HG02938 (cell line): Measurements from ENCODE around the gene RNF25.
"Not testable (repeated sequence)": the region's sequence is repeated elsewhere in the genome, so short reads cannot be mapped to it uniquely, and the experiment has no call there.

Experiments
- ATAC-seq: cut with Tn5 transposase; IDR thresholded peaks from one replicate; pipeline ENCODE4 v1.9.1; 2021; ENCODE audit warnings: mild to moderate bottlenecking, moderate library complexity; ENCODE audit not compliant: unreplicated experiment

RNF25 gene

GRCh38 chr2:218687400-218688060 lies 15.7 kb upstream of the RNF25 start:
- not testable (repeated sequence) for ATAC-seq

DNA sequence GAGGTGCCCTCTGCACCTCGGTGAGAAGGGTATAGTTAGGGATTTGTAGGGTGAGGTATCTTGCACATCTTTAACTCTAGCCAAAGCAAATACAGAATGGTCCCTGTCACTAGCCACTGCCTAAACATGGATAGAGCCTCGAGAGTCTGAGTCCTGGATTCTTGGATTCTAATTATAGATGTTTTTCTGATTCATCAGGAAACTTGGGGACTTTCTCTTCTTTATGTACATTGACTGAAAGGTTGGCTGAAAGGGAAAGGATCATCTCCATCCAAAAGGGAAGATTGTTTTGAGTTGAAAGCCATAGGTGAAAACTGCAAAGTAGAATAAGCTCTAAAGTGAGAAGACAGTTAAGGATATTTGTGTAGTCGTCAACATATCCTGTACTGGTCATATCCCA lies 8.3 kb upstream of the RNF25 start:
- no peak for ATAC-seq

DNA sequence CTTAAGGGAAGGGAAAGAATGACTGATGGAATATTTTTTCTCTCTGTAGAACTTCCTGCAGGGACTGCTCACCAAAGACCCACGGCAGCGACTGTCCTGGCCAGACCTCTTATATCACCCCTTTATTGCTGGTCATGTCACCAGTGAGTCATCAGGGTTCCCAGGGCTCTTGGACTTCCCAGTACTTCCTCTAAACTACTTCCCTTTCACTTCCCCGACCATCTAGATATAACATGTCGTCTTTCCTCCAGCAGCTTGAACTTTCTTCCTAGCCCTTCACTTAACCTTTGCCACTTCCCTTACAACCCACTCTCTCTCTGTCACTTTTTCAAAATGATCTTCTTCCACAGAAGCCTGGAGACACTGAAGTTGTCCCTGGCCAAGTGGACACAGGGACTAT lies 7.3 kb upstream of the RNF25 start:
- ATAC-seq, result no peak

DNA sequence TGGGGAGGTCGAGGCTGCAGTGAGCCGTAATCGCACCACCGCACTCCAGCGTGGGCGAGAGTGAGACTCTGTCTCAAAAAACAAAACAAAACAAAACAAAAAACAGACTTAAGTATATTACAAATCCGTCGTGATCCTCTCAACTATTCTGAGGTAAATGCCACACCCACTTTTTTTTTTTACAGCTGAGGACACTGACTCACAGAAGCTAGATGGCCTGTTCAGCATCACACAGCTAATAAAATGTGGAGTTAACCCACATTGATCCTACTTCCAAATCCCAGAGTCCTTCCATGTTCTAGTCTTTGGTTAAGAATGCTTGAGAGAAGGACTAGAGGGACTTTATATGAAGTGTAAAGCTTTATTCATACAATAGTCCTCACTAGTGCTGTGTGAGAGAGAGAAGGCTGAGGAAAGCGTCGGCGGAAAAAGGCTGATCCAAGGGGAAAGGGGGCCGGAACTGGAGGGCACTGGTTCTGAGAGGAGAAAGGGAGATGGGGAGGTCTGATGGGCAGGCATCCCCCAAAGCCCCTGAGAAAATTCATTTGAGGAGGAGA lies 627 bp downstream of the RNF25 start:
- ATAC-seq, result no peak

- ATAC-seq, result no peak
Measured at GRCh38 chr2:218664653-218665052, 7.1 kb downstream of the RNF25 start.

DNA sequence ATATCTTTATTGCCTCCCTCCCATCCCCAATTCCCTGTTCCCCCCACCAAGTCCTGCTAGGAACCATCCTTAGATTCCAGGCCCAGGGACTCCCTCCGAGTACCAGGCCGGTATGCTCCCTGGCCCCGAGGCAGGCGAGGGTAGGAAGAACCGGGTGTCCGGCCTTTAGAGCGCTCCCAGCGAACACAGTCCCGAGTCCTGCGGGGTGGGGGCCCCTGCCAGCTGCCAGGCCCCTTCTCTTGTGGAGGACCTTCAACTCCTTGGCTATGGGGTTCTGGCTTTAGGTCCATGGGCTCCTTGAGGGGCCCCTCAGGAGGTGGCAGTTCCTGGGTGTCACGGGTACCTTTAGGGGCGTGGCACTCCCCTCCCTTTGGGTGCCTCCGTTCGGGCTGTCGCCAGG lies 7.9 kb downstream of the RNF25 start:
- no peak for ATAC-seq

GRCh38 chr2:218662827-218663226 lies 9.0 kb downstream of the RNF25 start:
- no peak for ATAC-seq

DNA sequence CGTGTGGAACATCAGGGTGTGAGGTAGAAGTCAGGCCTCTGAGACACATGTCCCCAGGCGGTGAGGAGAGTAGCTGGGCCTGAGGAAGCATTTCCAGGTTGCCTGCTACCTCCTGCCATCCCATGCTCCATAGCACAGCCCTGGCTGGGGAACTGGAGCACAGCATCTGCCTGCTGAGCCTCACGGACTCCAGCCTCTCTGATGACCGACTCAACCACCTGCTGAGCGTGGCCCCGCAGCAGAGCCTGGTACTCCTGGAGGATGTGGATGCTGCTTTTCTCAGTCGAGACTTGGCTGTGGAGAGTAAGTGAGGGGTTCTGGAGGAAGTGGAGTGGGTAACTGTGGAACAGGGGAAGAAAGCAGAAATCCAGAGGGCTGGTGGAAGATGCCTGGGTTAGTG lies 9.4 kb downstream of the RNF25 start:
- no peak for ATAC-seq

DNA sequence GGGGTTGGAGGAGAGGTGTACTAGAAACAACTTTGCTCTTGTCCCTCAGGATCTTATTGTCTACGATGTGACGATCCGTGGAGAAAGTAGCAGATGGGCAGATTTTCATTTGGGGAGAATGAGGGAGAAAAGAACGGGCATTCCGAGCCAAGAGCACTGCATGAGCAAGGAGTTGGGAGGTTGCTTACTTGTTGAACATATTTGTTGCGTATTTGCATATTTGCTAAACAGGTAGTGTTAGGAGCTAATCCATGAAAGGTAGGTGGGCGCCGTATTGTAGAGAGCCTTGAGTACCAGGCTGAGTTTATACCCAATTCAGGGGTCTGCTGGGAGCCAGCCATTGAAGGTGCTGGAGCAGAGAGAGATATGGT lies 11.8 kb downstream of the RNF25 start:
- ATAC-seq, result no peak

- ATAC-seq, result peak; percentile 92
Measured at GRCh38 chr2:218659258-218659987, 12.4 kb downstream of the RNF25 start, which contains the start of the genes BCS1L and ZNF142. TSS of gene BCS1L (plus strand) at chr2:218659683. CDS start at chr2:218660988, 1,305 bp downstream. TSS of gene ZNF142 (minus strand) at chr2:218659623. CDS start at chr2:218656429, 3,194 bp downstream.

DNA sequence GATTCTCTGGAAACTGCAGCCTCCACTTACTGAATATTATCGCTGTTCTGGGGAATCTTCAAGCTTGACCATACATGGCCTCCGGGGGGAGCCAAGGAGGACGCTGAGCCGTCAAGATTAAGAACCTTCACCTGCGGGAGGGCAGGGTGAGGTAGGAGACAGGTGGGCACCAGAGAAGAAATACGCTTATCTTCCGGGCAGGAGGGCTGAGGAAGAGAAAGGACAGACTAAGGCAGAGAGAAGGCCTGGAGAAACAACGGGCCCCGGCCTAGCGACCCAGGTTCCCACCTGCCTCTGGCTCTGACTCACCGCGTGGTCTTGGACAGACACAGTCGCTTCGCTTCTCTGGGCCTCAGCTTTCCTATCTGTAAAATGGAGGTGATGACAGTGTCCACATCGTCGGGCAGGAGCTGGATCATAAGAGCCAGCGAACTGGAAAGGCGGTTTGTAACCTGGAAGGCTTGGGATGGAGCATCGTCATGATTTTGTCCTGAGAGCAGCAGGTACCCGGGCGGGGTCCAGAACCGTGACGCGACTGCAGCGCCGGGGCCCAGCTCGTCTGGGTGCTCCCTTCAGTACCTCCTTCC lies 13.0 kb downstream of the RNF25 start:
- ATAC-seq, result peak; percentile 48

DNA sequence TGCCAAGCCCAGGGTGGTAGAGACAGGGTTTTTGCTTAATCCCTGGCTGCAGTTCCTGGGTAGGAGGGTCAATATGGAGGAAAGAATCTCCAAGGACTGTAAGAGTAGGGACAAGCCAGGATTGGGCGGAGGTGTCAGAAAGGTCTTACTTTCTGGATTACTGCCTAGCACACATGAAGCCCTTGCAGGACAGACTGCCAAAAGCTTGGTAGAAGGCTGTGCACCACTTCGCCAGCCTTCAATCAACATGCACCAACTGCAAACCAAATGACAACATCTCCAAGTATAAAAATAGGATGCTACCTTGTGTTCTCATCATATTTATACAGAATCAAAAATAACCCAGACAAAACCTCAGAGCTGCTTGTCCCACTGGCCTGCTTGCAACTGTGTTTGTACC lies 16.1 kb downstream of the RNF25 start:
- no peak for ATAC-seq

DNA sequence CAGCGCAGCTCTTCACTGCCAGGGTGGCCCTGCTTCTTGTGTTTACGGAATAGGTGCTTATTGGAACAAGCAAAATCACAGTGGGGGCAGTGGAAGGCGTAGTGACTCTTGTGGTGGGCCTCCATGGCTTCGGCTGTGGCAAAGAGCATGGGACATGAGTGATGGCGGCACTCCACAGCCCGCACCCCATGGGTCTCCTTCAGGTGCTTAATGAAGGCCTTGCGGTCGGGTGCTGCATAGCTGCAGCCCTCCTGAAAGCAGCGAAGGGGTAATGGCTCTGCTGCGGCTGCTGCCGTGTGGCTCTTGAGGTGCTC lies 23.1 kb downstream of the RNF25 start:
- no peak for ATAC-seq

- no peak for ATAC-seq
Measured at GRCh38 chr2:218648088-218648786, 23.6 kb downstream of the RNF25 start.

GRCh38 chr2:218645126-218645525 lies 26.7 kb downstream of the RNF25 start:
- ATAC-seq, result peak; percentile 45

DNA sequence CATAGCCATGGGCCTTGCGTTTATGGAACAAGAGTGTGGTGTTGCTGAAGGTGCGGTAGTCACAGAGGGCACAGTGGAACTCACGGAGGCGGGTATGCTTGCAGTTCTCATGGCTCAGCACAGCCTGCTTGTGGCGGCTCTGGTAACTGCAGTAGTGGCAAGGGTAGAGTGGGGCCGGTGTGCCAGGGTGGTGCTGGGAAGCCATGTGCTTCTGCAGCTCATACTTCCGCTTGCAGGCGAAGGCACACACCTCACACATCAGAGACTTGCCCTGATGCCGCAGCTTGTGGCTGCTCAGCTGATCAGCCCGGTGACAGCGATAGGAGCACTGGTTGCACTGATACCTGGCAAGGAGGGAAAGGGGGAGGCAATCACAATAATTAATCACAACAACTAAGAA lies 27.1 kb downstream of the RNF25 start:
- peak; percentile 7 for ATAC-seq

DNA sequence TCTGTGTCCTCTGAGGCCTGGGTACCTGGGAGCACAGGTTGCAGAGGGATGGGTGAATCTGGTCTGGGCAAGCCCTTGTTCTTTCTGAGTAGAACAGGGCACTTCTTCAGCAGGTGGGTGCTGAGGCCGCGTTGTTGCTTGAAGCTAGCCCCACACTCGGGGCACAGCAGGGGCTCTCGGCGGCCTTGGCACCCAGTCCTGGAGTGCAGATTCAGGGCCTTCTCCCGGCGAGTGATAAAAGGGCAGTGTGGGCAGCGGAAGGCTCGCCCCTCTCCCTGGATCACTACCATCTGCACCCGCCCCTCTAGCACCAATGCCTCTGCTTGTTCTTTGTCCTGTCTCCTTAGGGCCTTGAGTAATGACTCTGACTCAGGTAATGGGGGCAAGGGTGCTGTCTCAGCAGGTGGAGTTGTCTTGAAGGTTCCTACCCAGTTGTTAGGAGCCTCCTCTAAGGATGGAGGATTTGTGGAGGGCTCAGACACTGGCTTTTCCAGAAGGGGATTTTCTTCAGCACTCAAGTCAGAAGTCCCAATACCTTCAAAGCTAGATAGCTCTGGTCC lies 28.0 kb downstream of the RNF25 start:
- ATAC-seq, result no peak

- no peak for ATAC-seq
Measured at GRCh38 chr2:218642786-218643185, 29.0 kb downstream of the RNF25 start.

GRCh38 chr2:218642121-218642656 lies 29.6 kb downstream of the RNF25 start:
- no peak for ATAC-seq

DNA sequence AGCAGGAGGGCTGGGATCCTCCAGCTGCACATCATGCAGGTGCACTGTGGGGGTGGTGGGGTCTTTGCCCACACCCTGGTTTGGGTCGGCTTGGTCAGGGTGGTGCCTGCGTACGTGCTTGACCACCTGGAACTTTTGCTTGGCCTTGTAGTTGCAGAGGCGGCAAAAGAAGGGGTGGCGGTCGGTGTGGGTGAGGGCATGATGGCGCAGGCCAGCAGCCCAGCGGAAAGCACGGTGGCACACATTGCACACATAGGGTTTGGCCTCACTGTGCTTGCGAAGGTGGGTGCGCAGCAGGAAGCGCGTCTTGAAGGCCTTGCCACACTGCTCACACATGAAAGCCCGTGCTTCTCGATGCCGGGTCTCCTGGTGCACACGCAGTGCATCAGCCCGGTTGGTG lies 33.4 kb downstream of the RNF25 start:
- ATAC-seq, result no peak

- ATAC-seq, result no peak
Measured at GRCh38 chr2:218635719-218636118, 36.1 kb downstream of the RNF25 start.
